Renal pelvis (tissue), 4 donors: ENCODE data around the gene TIE1. TPM values are rescaled to one million over a fixed set of nuclear protein-coding genes. Genes with fewer than 3 reads are reported as not detected.

Source experiments
- DNase-seq: peaks from one replicate; pipeline ENCODE4 v3.0.0-alpha.2; 2013
- polyA plus RNA-seq, 3 donors: library from polyadenylated mRNA; unstranded; fragments of 120-200 nt; gene quantifications; one replicate each; pipeline ENCODE4 v1.2.1, GENCODE V29; 2013; ENCODE audit not compliant: insufficient read length in 3 of 3

Gene TIE1
- polyA plus RNA-seq, 3 donors, result 52.1 to 63.4 (median 53.6) TPM

GRCh38 chr1:43288785-43289706 is 11.7 kb upstream of the TIE1 start:
- no peak for DNase-seq

GRCh38 chr1:43292216-43292615 is 8.6 kb upstream of the TIE1 start:
- DNase-seq, result no peak

GRCh38 chr1:43292679-43293078 is 8.1 kb upstream of the TIE1 start:
- no peak for DNase-seq

- DNase-seq, result no peak
These were observed 7.6 kb upstream of the TIE1 start for GRCh38 chr1:43293176-43293575.

GRCh38 chr1:43293896-43294760 is 6.7 kb upstream of the TIE1 start:
- DNase-seq, result no peak

- no peak for DNase-seq
These were observed 6.0 kb upstream of the TIE1 start for GRCh38 chr1:43294761-43295160.

GRCh38 chr1:43296207-43296606 is 4.6 kb upstream of the TIE1 start:
- no peak for DNase-seq

GRCh38 chr1:43298055-43298454 is 2.7 kb upstream of the TIE1 start:
- DNase-seq, result no peak

GRCh38 chr1:43299101-43299500 is 1.7 kb upstream of the TIE1 start:
- no peak for DNase-seq

- no peak for DNase-seq
These were observed 1.4 kb downstream of the TIE1 start for GRCh38 chr1:43302201-43302600.

GRCh38 chr1:43302721-43303470 is 2.1 kb downstream of the TIE1 start:
- no peak for DNase-seq

GRCh38 chr1:43303471-43304313 is 2.9 kb downstream of the TIE1 start:
- no peak for DNase-seq

- DNase-seq, result no peak
These were observed 3.5 kb downstream of the TIE1 start for GRCh38 chr1:43304314-43304681.

GRCh38 chr1:43304771-43305300 is 4.1 kb downstream of the TIE1 start:
- no peak for DNase-seq

GRCh38 chr1:43305461-43305860 is 4.7 kb downstream of the TIE1 start:
- DNase-seq, result no peak

GRCh38 chr1:43305926-43306687 is 5.3 kb downstream of the TIE1 start:
- DNase-seq, result no peak

GRCh38 chr1:43306688-43307457 is 6.1 kb downstream of the TIE1 start:
- no peak for DNase-seq

- no peak for DNase-seq
These were observed 6.8 kb downstream of the TIE1 start for GRCh38 chr1:43307458-43308158.
